OCI-LY7 (cell line): ENCODE results near the gene RCAN3.

Experiments used
- CTCF ChIP-seq: fragments of 200-600 bp; sonication (generic); conservative IDR thresholded peaks from 2 replicates; pipeline ENCODE4 v1.5.1; 2014; ENCODE audit warnings: mild to moderate bottlenecking, antibody characterized with exemption, low read length, moderate library complexity, mixed read lengths
- EZH2phosphoT487 ChIP-seq: fragments of 200-600 bp; sonication (generic); IDR thresholded peaks from 2 replicates; pipeline ENCODE4 v1.6.1; 2018; ENCODE audit warnings: low read depth, borderline replicate concordance, mild to moderate bottlenecking, mixed run types, antibody characterized with exemption, low read length, moderate library complexity, mixed read lengths

- TF ChIP-seq CTCF: no peak
- no peak for TF ChIP-seq EZH2phosphoT487
These were observed 4.2 kb downstream of the RCAN3 start for GRCh38 chr1:24506691-24507381.
